GM10248 (cell line): ENCODE results near the gene COG4.

Source experiments
- CTCF ChIA-PET: fragments of 300-600 bp; sonication (Branson Sonifier 250); formaldehyde crosslinking; extraction: SDS; loops from one replicate; lab custom pipeline; 2021; ENCODE audit warnings: antibody characterized with exemption; lab: Yijun Ruan, JAX
- POLR2A ChIA-PET: fragments of 350-650 bp; sonication (Branson Sonifier 250); formaldehyde crosslinking; extraction: SDS; loops from one replicate; lab custom pipeline; 2020; ENCODE audit warnings: antibody characterized with exemption; lab: Yijun Ruan, JAX
- DNase-seq: peaks from one replicate; pipeline ENCODE4 v3.0.0; 2012; ENCODE audit errors: extremely low spot score
- TF ChIP-seq, protein P1 (sequence below): IDR thresholded peaks from 2 replicates; pipeline ENCODE4 v1.5.1; 2012; ENCODE audit warnings: mild to moderate bottlenecking, low read depth; ENCODE audit errors: extremely low read depth, missing control alignments, control extremely low read depth

Gene COG4

DNA sequence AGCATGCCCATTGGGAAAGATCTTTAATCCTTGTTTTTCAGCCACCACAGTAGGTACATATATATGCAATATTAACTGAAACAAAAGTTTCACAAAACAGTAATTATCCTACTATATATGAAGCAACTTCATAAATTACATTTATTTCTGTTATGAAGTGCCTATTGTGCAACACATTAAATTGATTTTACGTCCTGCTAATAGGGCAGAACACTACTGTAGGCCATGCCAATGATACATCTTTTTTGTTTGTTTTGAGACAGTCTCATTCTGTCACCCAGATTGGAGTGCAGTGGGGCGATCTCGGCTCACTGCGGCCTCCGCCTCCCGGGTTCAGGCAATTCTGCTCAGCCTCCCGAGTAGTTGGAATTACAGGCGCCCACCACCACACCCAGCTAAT is 29.3 kb upstream of the COG4 start:
- POLR2A ChIA-PET = interaction anchor here (0.6 kb wide), 1 partner anchor 34 kb away, joined by 4 read pairs; no protein-coding TSS in a partner anchor

DNA sequence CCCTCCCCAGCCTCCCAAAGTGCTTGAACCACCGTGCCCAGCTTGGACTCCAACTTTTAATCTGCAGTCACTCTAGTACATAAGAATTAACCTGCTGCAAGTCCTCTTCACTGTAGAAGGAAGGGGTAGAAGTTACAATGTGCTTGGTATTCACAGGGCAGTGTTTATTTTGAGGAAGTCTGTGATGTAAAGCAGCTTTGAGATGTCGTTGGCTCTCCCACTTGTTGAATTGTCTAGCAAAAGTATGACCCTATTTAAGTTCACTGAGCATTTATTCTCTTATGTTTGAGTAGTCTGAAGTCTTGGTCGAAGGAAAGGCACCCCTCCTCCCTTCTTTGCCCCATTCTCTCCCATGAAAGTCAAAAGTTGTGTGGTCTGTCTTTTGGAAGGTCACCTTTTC is 28.4 kb upstream of the COG4 start:
- TF ChIP-seq, protein P1, sequence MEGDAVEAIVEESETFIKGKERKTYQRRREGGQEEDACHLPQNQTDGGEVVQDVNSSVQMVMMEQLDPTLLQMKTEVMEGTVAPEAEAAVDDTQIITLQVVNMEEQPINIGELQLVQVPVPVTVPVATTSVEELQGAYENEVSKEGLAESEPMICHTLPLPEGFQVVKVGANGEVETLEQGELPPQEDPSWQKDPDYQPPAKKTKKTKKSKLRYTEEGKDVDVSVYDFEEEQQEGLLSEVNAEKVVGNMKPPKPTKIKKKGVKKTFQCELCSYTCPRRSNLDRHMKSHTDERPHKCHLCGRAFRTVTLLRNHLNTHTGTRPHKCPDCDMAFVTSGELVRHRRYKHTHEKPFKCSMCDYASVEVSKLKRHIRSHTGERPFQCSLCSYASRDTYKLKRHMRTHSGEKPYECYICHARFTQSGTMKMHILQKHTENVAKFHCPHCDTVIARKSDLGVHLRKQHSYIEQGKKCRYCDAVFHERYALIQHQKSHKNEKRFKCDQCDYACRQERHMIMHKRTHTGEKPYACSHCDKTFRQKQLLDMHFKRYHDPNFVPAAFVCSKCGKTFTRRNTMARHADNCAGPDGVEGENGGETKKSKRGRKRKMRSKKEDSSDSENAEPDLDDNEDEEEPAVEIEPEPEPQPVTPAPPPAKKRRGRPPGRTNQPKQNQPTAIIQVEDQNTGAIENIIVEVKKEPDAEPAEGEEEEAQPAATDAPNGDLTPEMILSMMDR = no peak
- no peak for DNase-seq
- POLR2A ChIA-PET = interaction anchor here (0.6 kb wide), 1 partner anchor 33 kb away, joined by 4 read pairs; no protein-coding TSS in a partner anchor
- CTCF ChIA-PET = interaction anchor here (1.1 to 4.8 kb wide), 4 partner anchors 18 to 28 kb away, joined by 3 to 13 read pairs (median 4); no protein-coding TSS in a partner anchor

More for the DNA sequence above, 29.3 kb upstream of the COG4 start:
- no peak for DNase-seq
- TF ChIP-seq, protein P1 = no peak
- CTCF ChIA-PET = interaction anchor here (1.1 to 4.8 kb wide), 3 partner anchors 15 to 29 kb away, joined by 3 to 13 read pairs (median 5); no protein-coding TSS in a partner anchor

GRCh38 chr16:70550082-70550481 is 26.7 kb upstream of the COG4 start:
- no peak for DNase-seq
- CTCF ChIA-PET = interaction anchor here (1.4 kb wide), 1 partner anchor 22 kb away, joined by 3 read pairs; no protein-coding TSS in a partner anchor
- POLR2A ChIA-PET = no interaction called here
- TF ChIP-seq, protein P1 = no peak

GRCh38 chr16:70548936-70549335 is 25.6 kb upstream of the COG4 start:
- no peak for DNase-seq
- ChIA-PET CTCF (interaction anchor here (1.0 to 1.9 kb wide), 2 partner anchors 8 to 10 kb away, joined by 4 to 6 read pairs; no protein-coding TSS in a partner anchor), POLR2A (interaction anchor here (0.6 kb wide), 1 partner anchor 275 kb away, joined by 4 read pairs; no protein-coding TSS in a partner anchor)
- TF ChIP-seq, protein P1 = no peak

- ChIA-PET CTCF (interaction anchor here (1.4 to 1.5 kb wide), 2 partner anchors 11 to 20 kb away, joined by 5 to 6 read pairs; no protein-coding TSS in a partner anchor), POLR2A (no interaction called here)
- TF ChIP-seq, protein P1 = no peak
- DNase-seq = no peak
Observed at GRCh38 chr16:70544548-70544947, 21.2 kb upstream of the COG4 start.

- DNase-seq = no peak
- POLR2A ChIA-PET = interaction anchor here (0.7 kb wide), 1 partner anchor 26 kb away, joined by 4 read pairs; no protein-coding TSS in a partner anchor
- CTCF ChIA-PET = interaction anchor here (0.9 to 1.0 kb wide), 2 partner anchors 20 to 171 kb away, joined by 3 to 4 read pairs; no protein-coding TSS in a partner anchor
- TF ChIP-seq, protein P1 = no peak
Observed at GRCh38 chr16:70540994-70541393, 17.6 kb upstream of the COG4 start.
